ENCODE data around the gene CNOT3.
"Not testable (repeated sequence)": the region's sequence is repeated elsewhere in the genome, so short reads cannot be mapped to it uniquely, and the experiment has no call there.

The CNOT3 gene

DNA sequence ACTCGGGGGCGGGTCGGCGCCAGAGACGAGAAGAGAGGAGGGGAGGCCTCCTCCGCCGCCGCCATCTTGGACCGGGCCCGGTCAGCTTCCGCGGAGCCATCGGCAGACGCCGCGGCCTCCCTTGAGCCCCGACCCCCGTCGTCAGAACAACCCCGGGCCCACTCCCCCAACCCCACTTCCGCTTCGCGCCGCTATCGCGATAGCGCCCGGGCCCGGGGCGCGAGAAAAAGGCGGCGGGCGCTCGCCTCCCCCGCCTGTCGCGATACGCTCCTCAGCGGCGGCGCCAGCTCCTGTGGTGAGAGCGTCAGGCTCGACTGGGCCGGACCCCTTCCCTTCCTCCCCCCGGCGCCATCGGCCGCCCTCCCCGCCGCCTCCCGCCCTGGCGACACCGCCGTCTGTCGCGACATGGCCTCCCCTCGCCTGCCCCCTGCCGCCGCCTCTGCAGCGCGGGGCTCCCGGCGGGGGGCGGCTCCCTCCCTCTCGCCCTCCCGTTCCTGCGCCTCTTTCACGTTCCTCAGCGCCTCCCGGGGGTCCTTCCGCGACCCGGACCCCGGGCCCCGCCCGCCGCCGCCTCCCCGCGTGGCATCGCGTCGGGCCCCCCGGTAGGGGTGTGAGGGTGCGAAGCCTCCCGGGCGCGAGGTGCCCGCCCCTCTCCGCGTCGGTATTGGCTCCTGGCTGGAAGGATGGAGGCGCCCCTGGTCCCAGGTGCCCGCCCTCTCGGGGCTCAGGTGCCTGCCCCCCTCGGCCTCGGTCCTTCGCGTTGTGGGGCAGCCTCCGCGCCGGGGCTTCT, at the start of gene CNOT3:
TSS of gene CNOT3 (plus strand) at position 64 of the 790 bp plus-strand sequence. CDS start 5,217 bp downstream, outside the sequence.
- DNase-seq: no peak

DNA sequence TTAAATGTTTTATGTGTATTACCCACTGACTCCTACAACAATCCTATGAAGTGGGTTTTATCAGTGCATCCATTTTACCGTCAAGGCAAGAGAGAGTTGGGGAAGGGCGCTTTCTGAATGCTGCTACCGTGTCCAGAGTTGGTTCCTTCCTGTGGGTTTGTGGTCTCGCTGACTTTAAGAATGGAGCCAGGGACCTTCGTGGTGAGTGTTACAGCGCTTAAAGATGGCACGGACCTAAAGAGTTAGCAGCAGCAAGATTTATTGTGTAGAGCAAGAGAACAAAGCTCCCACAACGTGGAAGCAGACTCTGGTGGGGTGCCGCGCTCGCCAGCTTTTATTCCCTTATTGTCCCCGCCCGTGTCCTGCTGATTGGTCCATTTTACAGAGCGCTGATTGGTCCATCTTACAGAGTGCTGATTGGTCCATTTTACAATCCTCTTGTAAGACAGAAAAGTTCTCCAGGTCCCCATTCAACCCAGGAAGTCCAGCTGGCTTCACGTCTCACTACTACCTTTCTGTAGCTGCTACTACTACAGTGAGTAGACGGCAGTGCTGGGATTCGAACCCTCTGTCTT, 43.0 kb upstream of the CNOT3 start:
- DNase-seq: no peak

- no peak for DNase-seq
Observed at GRCh38 chr19:54095136-54095858, 42.3 kb upstream of the CNOT3 start.

DNA sequence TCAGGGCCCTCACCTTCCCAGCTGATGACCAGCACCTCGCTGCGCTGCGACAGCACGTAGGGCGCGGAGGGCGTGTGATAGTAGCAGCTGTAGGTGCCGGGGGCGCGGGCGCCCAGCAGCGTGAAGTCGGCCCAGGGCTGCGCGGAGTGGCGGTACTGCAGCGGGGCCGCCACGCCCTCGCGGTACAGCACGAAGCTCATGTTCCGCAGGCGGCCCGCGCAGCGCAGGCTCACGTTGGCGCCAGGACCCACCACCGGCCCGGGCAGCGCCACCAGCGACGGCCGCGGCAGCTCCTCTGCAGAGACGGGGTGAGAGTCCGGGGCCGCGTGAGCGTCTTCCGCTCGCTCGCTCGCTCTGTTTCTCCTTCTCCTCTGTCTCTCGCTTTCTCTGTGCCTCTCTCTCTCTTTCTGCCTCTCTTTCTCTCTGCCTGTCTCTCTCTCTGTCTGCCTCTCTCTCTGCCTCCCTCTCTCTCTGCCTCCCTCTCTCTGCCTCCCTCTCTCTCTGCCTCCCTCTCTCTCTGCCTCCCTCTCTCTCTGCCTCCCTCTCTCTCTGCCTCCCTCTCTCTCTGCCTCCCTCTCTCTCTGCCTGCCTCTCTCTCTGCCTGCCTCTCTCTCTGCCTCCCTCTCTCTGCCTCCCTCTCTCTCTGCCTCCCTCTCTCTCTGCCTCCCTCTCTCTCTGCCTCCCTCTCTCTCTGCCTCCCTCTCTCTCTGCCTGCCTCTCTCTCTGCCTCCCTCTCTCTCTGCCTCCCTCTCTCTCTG, 41.5 kb upstream of the CNOT3 start:
- peak; percentile 13 for DNase-seq

- DNase-seq: no peak
Observed at GRCh38 chr19:54096617-54097106, 40.9 kb upstream of the CNOT3 start.

- no peak for DNase-seq
Observed at GRCh38 chr19:54099190-54099902, 38.2 kb upstream of the CNOT3 start.

GRCh38 chr19:54099903-54100255, 37.7 kb upstream of the CNOT3 start:
- DNase-seq: not testable (repeated sequence)

- no peak for DNase-seq
Observed at GRCh38 chr19:54100561-54100960, 37.0 kb upstream of the CNOT3 start, which contains the start of gene OSCAR. TSS of gene OSCAR (minus strand) at chr19:54100803. CDS start at chr19:54100792, 11 bp downstream.

DNA sequence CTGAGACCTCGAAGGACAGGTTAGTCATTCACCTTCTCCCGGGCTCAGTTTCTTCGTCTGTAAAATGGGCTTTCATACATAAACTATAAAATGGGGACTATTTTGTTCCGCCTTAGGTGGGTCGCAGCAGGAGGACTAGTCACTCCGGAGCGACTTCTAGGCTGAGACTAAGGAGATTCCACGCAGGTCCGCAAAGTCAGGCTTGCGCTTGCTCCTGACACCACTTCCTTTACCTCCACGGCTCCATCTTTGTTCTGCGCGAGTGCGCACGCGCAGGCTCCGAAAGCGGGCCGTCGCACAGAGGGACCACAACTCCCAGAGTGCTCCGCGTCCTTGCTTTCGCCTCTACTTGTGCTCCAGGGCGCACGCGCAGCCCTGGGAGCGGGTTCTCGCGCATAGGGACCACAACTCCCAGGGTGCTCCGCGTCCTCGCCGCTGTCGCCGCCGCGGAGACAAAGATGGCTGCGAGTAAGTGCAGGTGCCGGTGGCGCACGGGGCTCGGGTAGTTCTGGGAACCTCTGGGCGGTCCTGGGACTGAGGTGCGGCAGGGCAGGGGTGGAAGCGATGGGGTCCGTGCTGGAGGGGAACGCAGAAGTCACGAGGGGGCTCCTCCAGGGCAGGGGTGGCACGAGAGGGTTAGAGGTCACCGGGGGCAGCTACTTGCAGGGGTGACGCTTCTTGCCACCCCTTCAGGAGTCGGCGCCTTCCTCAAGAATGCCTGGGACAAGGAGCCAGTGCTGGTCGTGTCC, 35.0 kb upstream of the CNOT3 start, which contains the start of gene NDUFA3:
TSS of gene NDUFA3 (plus strand) at position 435 of the 749 bp plus-strand sequence. CDS start at position 459, 24 bp downstream.
- peak; percentile 93 for DNase-seq

- no peak for DNase-seq
Observed at GRCh38 chr19:54104998-54105715, 32.4 kb upstream of the CNOT3 start.

DNA sequence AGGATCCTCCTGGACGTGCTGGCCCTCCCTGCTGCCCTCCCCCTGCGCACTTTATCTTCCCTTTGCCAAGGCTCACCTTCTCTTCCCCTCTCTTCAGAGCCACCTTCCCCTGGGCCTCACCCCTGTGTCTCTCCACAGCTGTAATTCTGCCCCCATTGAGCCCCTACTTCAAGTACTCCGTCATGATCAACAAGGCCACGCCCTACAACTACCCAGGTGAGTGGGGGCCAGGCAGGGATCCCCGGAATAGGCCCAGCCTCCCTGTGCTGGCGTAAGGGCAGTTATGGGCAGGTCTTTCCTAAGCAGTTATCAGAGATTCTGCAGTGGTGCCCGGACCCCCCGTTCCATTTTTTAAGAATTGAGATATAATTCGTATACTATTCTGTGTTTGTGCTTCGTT, 31.8 kb upstream of the CNOT3 start:
- no peak for DNase-seq

DNA sequence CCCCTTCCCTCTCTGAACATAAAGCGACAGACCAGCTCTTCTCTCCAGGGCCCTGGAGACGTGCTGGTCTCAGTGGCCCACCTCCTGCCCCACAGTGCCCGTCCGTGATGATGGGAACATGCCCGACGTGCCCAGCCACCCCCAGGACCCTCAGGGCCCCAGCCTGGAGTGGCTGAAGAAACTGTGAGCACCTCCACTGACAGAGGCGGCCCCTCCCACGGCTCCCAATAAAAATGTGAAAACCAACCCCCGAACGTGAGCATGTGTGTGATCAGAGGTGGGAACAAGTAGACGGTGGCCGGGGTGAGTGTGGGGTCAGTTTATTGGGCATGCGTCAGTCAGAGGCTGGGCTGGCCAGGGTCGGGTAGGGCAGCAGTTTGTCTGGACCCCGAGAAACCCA, 30.8 kb upstream of the CNOT3 start:
- DNase-seq: no peak

GRCh38 chr19:54107876-54108490, 29.6 kb upstream of the CNOT3 start:
- no peak for DNase-seq

DNA sequence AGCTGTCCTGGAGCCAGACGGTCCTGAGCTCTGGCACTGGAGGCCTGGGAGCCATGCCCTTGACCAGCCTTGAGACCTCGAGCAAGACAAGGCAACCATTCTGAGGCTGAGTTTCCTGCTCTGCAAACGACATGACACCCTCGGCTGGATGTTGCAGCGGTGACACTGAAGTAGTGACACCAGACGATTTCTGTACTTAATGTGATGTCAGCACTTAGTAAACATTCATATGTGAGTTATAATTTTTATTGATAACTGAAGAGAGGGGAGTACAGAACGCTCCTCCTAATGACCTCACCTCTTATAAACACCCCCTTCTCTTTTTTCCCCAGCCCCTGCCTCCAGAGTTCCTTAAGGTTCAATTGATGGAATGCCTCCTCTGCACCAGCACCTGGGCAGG, 29.1 kb upstream of the CNOT3 start:
- no peak for DNase-seq

DNA sequence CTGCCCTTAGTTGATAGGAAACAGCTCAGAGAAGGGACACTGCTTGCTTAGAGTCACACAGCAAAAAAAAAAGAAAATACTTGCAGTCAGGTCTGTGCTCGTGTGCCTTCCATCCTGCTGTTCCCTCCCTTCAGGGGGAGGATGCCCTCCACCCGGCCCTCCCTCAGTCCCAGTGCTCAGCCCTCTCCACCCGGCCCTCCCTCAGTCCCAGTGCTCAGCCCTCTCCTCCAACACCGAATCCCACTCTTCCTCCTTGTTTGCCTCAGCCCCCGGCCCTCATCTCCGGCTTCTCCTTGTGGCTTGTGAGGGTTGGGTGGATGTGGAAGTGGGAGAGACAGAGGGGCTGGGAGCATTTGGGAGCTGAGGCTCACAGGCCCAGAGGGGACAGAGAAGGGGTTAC, 27.9 kb upstream of the CNOT3 start:
- no peak for DNase-seq

DNA sequence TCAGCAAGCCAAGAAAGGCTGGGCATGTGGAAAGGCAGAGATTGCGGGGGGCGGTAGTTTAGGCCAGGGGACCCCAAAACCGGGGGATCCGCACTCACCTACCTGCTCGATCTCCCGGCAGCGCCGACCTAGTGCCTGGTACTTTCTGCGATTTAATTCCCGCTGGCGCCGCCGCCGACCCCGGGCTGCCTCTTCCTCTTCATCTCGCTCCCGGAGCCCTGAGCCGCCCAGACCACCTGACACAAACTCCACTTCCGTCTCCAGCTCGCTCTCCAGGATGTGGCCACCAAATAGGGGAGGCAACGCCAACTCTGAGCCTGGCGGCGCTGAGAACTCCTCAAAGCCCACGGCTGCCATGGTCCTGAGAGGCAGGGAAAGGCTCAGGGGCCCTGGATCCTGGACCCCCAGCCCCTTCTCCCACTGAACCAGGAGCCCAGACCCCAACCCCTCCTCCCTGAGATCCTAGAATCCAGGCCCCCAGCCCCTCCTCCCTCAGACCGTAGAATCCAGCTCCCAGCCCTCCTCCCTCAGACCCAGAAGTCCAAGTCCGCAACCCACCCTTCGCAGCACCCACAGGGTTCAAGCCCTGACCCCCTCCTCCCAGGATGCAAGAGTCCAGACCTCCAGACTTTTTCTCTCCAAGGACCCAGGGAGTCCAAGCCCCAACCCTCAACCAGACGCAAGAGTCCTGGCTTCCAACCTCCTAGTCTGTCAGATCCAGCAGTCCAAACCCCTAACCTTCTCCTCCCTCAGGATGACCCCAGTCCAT, 23.0 kb upstream of the CNOT3 start:
- DNase-seq: no peak

DNA sequence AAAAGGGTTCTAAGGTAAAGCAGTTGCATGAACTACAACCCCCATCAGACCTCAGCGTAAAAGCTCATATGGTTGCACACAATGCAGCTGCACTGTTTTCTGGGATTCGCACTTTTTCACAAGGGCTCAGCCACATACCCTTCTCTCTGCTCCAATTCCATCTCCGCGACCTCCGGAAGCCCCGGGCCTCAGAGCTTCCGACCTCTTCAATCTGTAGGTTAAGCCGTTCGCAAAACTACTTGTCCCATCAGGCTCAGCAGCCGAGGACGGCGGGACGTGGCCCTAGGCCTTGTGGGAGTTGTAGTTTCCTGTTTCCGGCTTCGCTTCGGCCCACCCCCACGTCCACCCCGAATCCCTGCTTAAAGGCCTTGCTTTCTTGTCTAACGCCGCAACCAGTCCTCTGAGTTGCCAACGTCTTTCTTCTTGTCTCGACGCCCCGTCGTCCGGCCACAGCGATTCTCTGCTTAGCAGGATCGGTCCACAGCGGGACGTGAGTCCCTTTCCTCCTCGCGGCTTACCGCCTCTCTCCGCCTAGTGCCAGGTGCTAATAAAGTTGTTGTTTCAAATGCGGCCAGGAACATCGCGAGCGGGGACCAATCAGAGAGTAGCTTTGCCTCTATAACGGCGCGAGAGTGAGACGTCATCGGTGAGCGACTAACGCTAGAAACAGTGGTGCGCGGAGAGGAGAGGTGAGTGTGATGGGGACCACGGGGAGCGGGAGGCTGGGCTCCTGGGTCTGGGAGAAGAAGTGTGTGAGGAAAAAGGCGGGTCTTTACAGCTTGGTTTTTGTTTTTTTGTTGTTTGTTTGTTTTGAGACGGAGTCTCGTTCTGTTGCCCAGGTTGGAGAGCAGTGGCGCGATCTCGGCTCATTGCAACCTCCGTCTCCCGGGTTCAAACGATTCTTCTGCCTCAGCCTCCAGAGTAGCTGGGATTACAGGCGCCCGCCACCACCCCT, 22.2 kb upstream of the CNOT3 start, which contains the start of the genes PRPF31 and TFPT:
TSS of gene PRPF31 (plus strand) at position 646 of the 955 bp plus-strand sequence. CDS start 2,525 bp downstream, outside the sequence.
TSS of gene TFPT (minus strand) at position 549 of the 955 bp plus-strand sequence. CDS start at position 161, 388 bp downstream.
- peak; percentile 76 for DNase-seq

DNA sequence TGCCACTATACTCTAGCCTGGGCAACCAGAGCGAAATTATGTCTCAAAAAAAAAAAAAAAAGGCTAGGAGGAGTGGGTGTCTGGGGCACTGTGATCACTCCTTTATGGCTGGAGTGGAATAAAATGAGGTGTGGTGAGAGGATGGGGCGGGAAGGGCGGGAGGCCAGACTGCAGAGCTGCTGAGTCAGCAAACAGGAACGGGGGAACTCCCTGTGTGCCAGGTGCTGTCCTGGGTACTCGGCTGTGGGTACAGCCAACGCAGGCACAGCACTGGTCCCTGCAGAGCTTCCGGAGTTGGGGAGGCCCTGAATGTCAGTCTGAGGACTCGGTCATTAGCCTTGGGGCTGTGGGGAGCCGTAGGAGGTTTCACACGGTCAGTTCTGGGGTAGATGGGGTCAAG, 16.3 kb upstream of the CNOT3 start:
- DNase-seq: no peak
